Measurements from ENCODE around the gene USP49. TPM values are rescaled to one million over a fixed set of nuclear protein-coding genes. Genes with fewer than 3 reads are reported as not detected.

USP49 gene
- total and polyA plus RNA-seq, 2 experiments from 2014 or later = 0.97 to 1.2 TPM

- Histone ChIP-seq H3K27me3 (replicated peaks; ENCODE audit: insufficient read depth) (no peaks in the 10 kb centered on the region), H3K79me2 (ENCODE audit: insufficient read depth) (peaks cover 76% of the 10 kb centered on the region), H3K36me3 (ENCODE audit: low read depth) (peaks cover 12% of the 10 kb centered on the region; the same call in 1 of the 2 replicates), H2AFZ (no peak overlapping the region), H3F3A (ENCODE audit: insufficient read depth) (peaks cover 8% of the 10 kb centered on the region), H3K9me3 (ENCODE audit: low read depth) (no peaks in the 10 kb centered on the region), H3K27ac (no peak overlapping the region), H3K4me1 (ENCODE audit: insufficient read depth) (peaks cover 19% of the 10 kb centered on the region), H3K9me2 (ENCODE audit: insufficient read depth) (no peaks in the 10 kb centered on the region), H3K4me3 (no peak overlapping the region), H4K20me1 (ENCODE audit: insufficient read depth) (no peaks in the 10 kb centered on the region), H3K4me2 (ENCODE audit: unreplicated experiment) (no peak overlapping the region), H3K9ac (no peak overlapping the region)
- DNase-seq = no peak
- in situ Hi-C loops (cut with MboI) = no loop called here
- 77 to 81% methylated on average over 2 of the region's 2 CpGs for WGBS, 2 experiments (ENCODE audit: low coverage in 1 of 2, low lambda C conversion rate in 2 of 2, missing lambda C conversion rate in 2 of 2)
- TF ChIP-seq EZH2 (IDR thresholded peaks at IDR 0.05; ENCODE audit: insufficient read depth, poor library complexity, severe bottlenecking) (no peak), EZH2phosphoT487 (IDR thresholded peaks at IDR 0.05; ENCODE audit: insufficient read depth, low read depth) (no peak)
These were observed 19.2 kb upstream of the USP49 start for GRCh38 chr6:41914343-41914742.

GRCh38 chr6:41909727-41910126, 14.6 kb upstream of the USP49 start:
- TF ChIP-seq EZH2phosphoT487 (IDR thresholded peaks at IDR 0.05; ENCODE audit: insufficient read depth, low read depth) (no peak), EZH2 (IDR thresholded peaks at IDR 0.05; ENCODE audit: insufficient read depth, poor library complexity, severe bottlenecking) (no peak)
- 94 to 97% methylated on average over 1 of the region's 1 CpG for WGBS, 2 experiments (ENCODE audit: low coverage in 1 of 2, low lambda C conversion rate in 2 of 2, missing lambda C conversion rate in 2 of 2)
- in situ Hi-C loops (cut with MboI) = no loop called here

GRCh38 chr6:41901882-41902519, 6.8 kb upstream of the USP49 start:
- Histone ChIP-seq H3K27me3 (replicated peaks; ENCODE audit: insufficient read depth) (no peaks in the 10 kb centered on the region), H3K9me3 (ENCODE audit: low read depth) (no peaks in the 10 kb centered on the region), H3K4me2 (ENCODE audit: unreplicated experiment) (no peak overlapping the region), H2AFZ (no peak overlapping the region), H3K9me2 (ENCODE audit: insufficient read depth) (no peaks in the 10 kb centered on the region), H4K20me1 (ENCODE audit: insufficient read depth) (no peaks in the 10 kb centered on the region), H3K9ac (no peak overlapping the region), H3K36me3 (ENCODE audit: low read depth) (peaks cover 12% of the 10 kb centered on the region), H3K79me2 (ENCODE audit: insufficient read depth) (0 out of 2 replicates have a peak, but pooled peaks cover 3% of the 10 kb centered on the region), H3K4me3 (no peak overlapping the region), H3K27ac (no peak overlapping the region), H3K4me1 (ENCODE audit: insufficient read depth) (no peaks in the 10 kb centered on the region), H3F3A (ENCODE audit: insufficient read depth) (no peaks in the 10 kb centered on the region)
- DNase-seq = peak; percentile 42
- 92 to 100% methylated on average over 1 of the region's 1 CpG for WGBS, 2 experiments (ENCODE audit: low coverage in 1 of 2, low lambda C conversion rate in 2 of 2, missing lambda C conversion rate in 2 of 2)
- no peak for TF ChIP-seq EZH2phosphoT487 (IDR thresholded peaks at IDR 0.05; ENCODE audit: insufficient read depth, low read depth)
- TF ChIP-seq EZH2 (IDR thresholded peaks at IDR 0.05; ENCODE audit: insufficient read depth, poor library complexity, severe bottlenecking) = no peak
- in situ Hi-C loops (cut with MboI) = no loop called here

More at GRCh38 chr6:41909727-41910126, 14.6 kb upstream of the USP49 start:
- H3K27ac ChIP-seq = no peak overlapping the region
- H3K36me3 ChIP-seq (ENCODE audit: low read depth) = peaks cover 20% of the 10 kb centered on the region
- H2AFZ ChIP-seq = no peak overlapping the region
- H3K9ac ChIP-seq = no peak overlapping the region
- H3K9me2 ChIP-seq (ENCODE audit: insufficient read depth) = no peaks in the 10 kb centered on the region
- H3K4me3 ChIP-seq = no peak overlapping the region
- H3K9me3 ChIP-seq (ENCODE audit: low read depth) = no peaks in the 10 kb centered on the region
- DNase-seq = no peak
- peaks cover 54% of the 10 kb centered on the region for H3K79me2 ChIP-seq (ENCODE audit: insufficient read depth)
- no peaks in the 10 kb centered on the region for H3K4me1 ChIP-seq (ENCODE audit: insufficient read depth)
- no peaks in the 10 kb centered on the region for H3K27me3 ChIP-seq (replicated peaks; ENCODE audit: insufficient read depth)
- H3K4me2 ChIP-seq (ENCODE audit: unreplicated experiment) = no peak overlapping the region
- H3F3A ChIP-seq (ENCODE audit: insufficient read depth) = no peaks in the 10 kb centered on the region
- no peaks in the 10 kb centered on the region for H4K20me1 ChIP-seq (ENCODE audit: insufficient read depth)

- no peak for TF ChIP-seq EZH2phosphoT487 (IDR thresholded peaks at IDR 0.05; ENCODE audit: insufficient read depth, low read depth)
- peaks cover 12% of the 10 kb centered on the region for H3K36me3 ChIP-seq (ENCODE audit: low read depth)
- H3K27ac ChIP-seq = no peak overlapping the region
- no peak overlapping the region for H2AFZ ChIP-seq
- no peaks in the 10 kb centered on the region for H4K20me1 ChIP-seq (ENCODE audit: insufficient read depth)
- in situ Hi-C loops (cut with MboI) = no loop called here
- 0 out of 2 replicates have a peak, but pooled peaks cover 3% of the 10 kb centered on the region for H3K79me2 ChIP-seq (ENCODE audit: insufficient read depth)
- H3F3A ChIP-seq (ENCODE audit: insufficient read depth) = 0 out of 2 replicates have a peak, but pooled peaks cover 5% of the 10 kb centered on the region
- no peak for DNase-seq
- no peak overlapping the region for H3K4me3 ChIP-seq
- 98 to 100% methylated on average over 1 of the region's 1 CpG for WGBS, 2 experiments (ENCODE audit: low coverage in 1 of 2, low lambda C conversion rate in 2 of 2, missing lambda C conversion rate in 2 of 2)
- H3K9me3 ChIP-seq (ENCODE audit: low read depth) = no peaks in the 10 kb centered on the region
- H3K4me2 ChIP-seq (ENCODE audit: unreplicated experiment) = no peak overlapping the region
- H3K4me1 ChIP-seq (ENCODE audit: insufficient read depth) = peaks cover 5% of the 10 kb centered on the region; the same call in 1 of the 2 replicates
- H3K27me3 ChIP-seq (replicated peaks; ENCODE audit: insufficient read depth) = no peaks in the 10 kb centered on the region
- no peak overlapping the region for H3K9ac ChIP-seq
- no peaks in the 10 kb centered on the region for H3K9me2 ChIP-seq (ENCODE audit: insufficient read depth)
These were observed 5.7 kb upstream of the USP49 start for GRCh38 chr6:41900861-41901260.

Data from GM23248 (cell line).